ENCODE measurements around the gene FHIT.

Gene FHIT

GRCh38 chr3:60792249-60792852, 458.9 kb downstream of the FHIT start:
- TF ChIP-seq POLR2AphosphoS5 (IDR thresholded peaks at IDR 0.05; ENCODE audit: low read depth, low read length) (no peak), FOXP2 (optimal IDR thresholded peaks at IDR 0.05; ENCODE audit: borderline replicate concordance, extremely low read depth, extremely low read length, insufficient read depth) (no peak), REST (IDR thresholded peaks at IDR 0.05; ENCODE audit: insufficient read depth in 1 of 2, low read depth in 2 of 2, low read length in 2 of 2) (no peak), SIN3A (IDR thresholded peaks at IDR 0.05; ENCODE audit: borderline replicate concordance, insufficient read depth, low read length) (no peak), TAF1 (IDR thresholded peaks at IDR 0.05; ENCODE audit: borderline replicate concordance, insufficient read depth, low read length) (no peak)

- no peak for TF ChIP-seq REST (IDR thresholded peaks at IDR 0.05; ENCODE audit: insufficient read depth in 1 of 2, low read depth in 2 of 2, low read length in 2 of 2)
- TF ChIP-seq FOXP2 (optimal IDR thresholded peaks at IDR 0.05; ENCODE audit: borderline replicate concordance, extremely low read depth, extremely low read length, insufficient read depth) = no peak
- TF ChIP-seq TAF1 (IDR thresholded peaks at IDR 0.05; ENCODE audit: borderline replicate concordance, insufficient read depth, low read length) = no peak
- TF ChIP-seq SIN3A (IDR thresholded peaks at IDR 0.05; ENCODE audit: borderline replicate concordance, insufficient read depth, low read length) = no peak
- no peak for TF ChIP-seq POLR2AphosphoS5 (IDR thresholded peaks at IDR 0.05; ENCODE audit: low read depth, low read length)
Observed at GRCh38 chr3:60788185-60788584, 463.1 kb downstream of the FHIT start.

- TF ChIP-seq REST (IDR thresholded peaks at IDR 0.05; ENCODE audit: insufficient read depth in 1 of 2, low read depth in 2 of 2, low read length in 2 of 2) = no peak
- no peak for TF ChIP-seq TAF1 (IDR thresholded peaks at IDR 0.05; ENCODE audit: borderline replicate concordance, insufficient read depth, low read length)
Observed at GRCh38 chr3:60781935-60782334, 469.3 kb downstream of the FHIT start.

GRCh38 chr3:60779637-60780036, 471.6 kb downstream of the FHIT start:
- no peak for TF ChIP-seq TAF1 (IDR thresholded peaks at IDR 0.05; ENCODE audit: borderline replicate concordance, insufficient read depth, low read length)

GRCh38 chr3:60775985-60776384, 475.3 kb downstream of the FHIT start:
- TF ChIP-seq FOXP2 (optimal IDR thresholded peaks at IDR 0.05; ENCODE audit: borderline replicate concordance, extremely low read depth, extremely low read length, insufficient read depth) = no peak

GRCh38 chr3:60774617-60775016, 476.6 kb downstream of the FHIT start:
- TF ChIP-seq POLR2AphosphoS5 (IDR thresholded peaks at IDR 0.05; ENCODE audit: low read depth, low read length) (no peak), TAF1 (IDR thresholded peaks at IDR 0.05; ENCODE audit: borderline replicate concordance, insufficient read depth, low read length) (no peak), FOXP2 (optimal IDR thresholded peaks at IDR 0.05; ENCODE audit: borderline replicate concordance, extremely low read depth, extremely low read length, insufficient read depth) (no peak), SIN3A (IDR thresholded peaks at IDR 0.05; ENCODE audit: borderline replicate concordance, insufficient read depth, low read length) (no peak), REST (IDR thresholded peaks at IDR 0.05; ENCODE audit: insufficient read depth in 1 of 2, low read depth in 2 of 2, low read length in 2 of 2) (no peak)
